GM19025 (cell line): ENCODE results near the gene KNDC1.
"Not testable (repeated sequence)": the region's sequence is repeated elsewhere in the genome, so short reads cannot be mapped to it uniquely, and the experiment has no call there.

Source experiments
- ATAC-seq: cut with Tn5 transposase; IDR thresholded peaks from one replicate; pipeline ENCODE4 v1.9.1; 2021; ENCODE audit warnings: mild to moderate bottlenecking, low read depth, moderate library complexity; ENCODE audit not compliant: unreplicated experiment

The KNDC1 gene

GRCh38 chr10:133215586-133215985 is 55.6 kb downstream of the KNDC1 start:
- no peak for ATAC-seq

GRCh38 chr10:133216776-133217175 is 56.8 kb downstream of the KNDC1 start:
- ATAC-seq = no peak

- ATAC-seq = no peak
These were observed 58.0 kb downstream of the KNDC1 start for GRCh38 chr10:133217800-133218589.

- no peak for ATAC-seq
These were observed 58.9 kb downstream of the KNDC1 start for GRCh38 chr10:133218891-133219290.

- ATAC-seq = no peak
These were observed 59.8 kb downstream of the KNDC1 start for GRCh38 chr10:133219782-133220181.

- ATAC-seq = no peak
These were observed 61.3 kb downstream of the KNDC1 start for GRCh38 chr10:133221331-133221730.

GRCh38 chr10:133221756-133222155 is 61.7 kb downstream of the KNDC1 start:
- not testable (repeated sequence) for ATAC-seq

- ATAC-seq = no peak
These were observed 64.1 kb downstream of the KNDC1 start for GRCh38 chr10:133224076-133224475.

- ATAC-seq = no peak
These were observed 64.8 kb downstream of the KNDC1 start for GRCh38 chr10:133224756-133225372.

- no peak for ATAC-seq
These were observed 65.7 kb downstream of the KNDC1 start for GRCh38 chr10:133225707-133226191.

- no peak for ATAC-seq
These were observed 66.3 kb downstream of the KNDC1 start for GRCh38 chr10:133226251-133226808.

GRCh38 chr10:133227256-133227655 is 67.2 kb downstream of the KNDC1 start:
- ATAC-seq = no peak

GRCh38 chr10:133229265-133230043 is 69.4 kb downstream of the KNDC1 start:
- ATAC-seq = no peak

GRCh38 chr10:133230044-133230361 is 70.0 kb downstream of the KNDC1 start, which contains the start of gene UTF1:
UTF1 (plus strand) TSS chr10:133230217; CDS start chr10:133230289, 72 bp downstream.
- ATAC-seq = no peak

GRCh38 chr10:133230387-133231195 is 70.6 kb downstream of the KNDC1 start:
- ATAC-seq = no peak

GRCh38 chr10:133231244-133231945 is 71.4 kb downstream of the KNDC1 start:
- no peak for ATAC-seq

GRCh38 chr10:133231946-133232574 is 72.0 kb downstream of the KNDC1 start:
- no peak for ATAC-seq

GRCh38 chr10:133234796-133235195 is 74.8 kb downstream of the KNDC1 start:
- not testable (repeated sequence) for ATAC-seq

- no peak for ATAC-seq
These were observed 75.3 kb downstream of the KNDC1 start for GRCh38 chr10:133235265-133235855.
